Sigmoid colon (tissue), 7 donors: Measurements from ENCODE around the gene ZDHHC5. TPM values are rescaled to one million over a fixed set of nuclear protein-coding genes. Genes with fewer than 3 reads are reported as not detected.
"Not testable (repeated sequence)": the region's sequence is repeated elsewhere in the genome, so short reads cannot be mapped to it uniquely, and the experiment has no call there.

ENCODE experiments used
- DNase-seq: peaks from one replicate; pipeline ENCODE4 v3.0.0-alpha.2; 2019
- H3K27ac ChIP-seq, 4 donors: fragments of 200-600 bp; sonication (generic); one replicate each; pipeline ENCODE4 v1.5.1; 2016 to 2019; ENCODE audit warnings: mild to moderate bottlenecking in 1 of 4
- H3K27me3 ChIP-seq, 3 donors: fragments of 200-600 bp; sonication (generic); one replicate each; pipeline ENCODE4 v1.5.1; 2019; ENCODE audit warnings: mild to moderate bottlenecking in 1 of 3
- H3K36me3 ChIP-seq, 4 donors: fragments of 200-600 bp; sonication (generic); one replicate each; pipeline ENCODE4 v1.5.1; 2016 to 2019
- H3K4me1 ChIP-seq, 4 donors: fragments of 200-600 bp; sonication (generic); one replicate each; pipeline ENCODE4 v1.5.1; 2017 to 2019
- H3K4me3 ChIP-seq, 4 donors: fragments of 200-600 bp; sonication (generic); one replicate each; pipeline ENCODE4 v1.5.1; 2017 to 2019; ENCODE audit warnings: mild to moderate bottlenecking in 2 of 4, moderate library complexity in 1 of 4
- H3K9me3 ChIP-seq, 4 donors: fragments of 200-600 bp in 3 of 4; sonication (generic) in 3 of 4; one replicate each; pipeline versions ENCODE4 v1.5.1 to v1.6.1; 2013 to 2019
- EP300 ChIP-seq, 4 donors: sonication (generic); formaldehyde crosslinking; IDR thresholded peaks; one replicate each; pipeline ENCODE4 v1.6.1; 2017; ENCODE audit warnings: antibody characterized with exemption in 4 of 4
- POLR2A ChIP-seq, 2 donors: fragments of 450-650 bp; IDR thresholded peaks; one replicate each; pipeline ENCODE4 v1.6.1; 2016; ENCODE audit warnings: antibody characterized with exemption in 2 of 2, mild to moderate bottlenecking in 2 of 2, moderate library complexity in 2 of 2
- POLR2AphosphoS5 ChIP-seq, 4 donors: sonication (generic); formaldehyde crosslinking; IDR thresholded peaks; one replicate each; pipeline ENCODE4 v1.6.1; 2017; ENCODE audit warnings: antibody characterized with exemption in 4 of 4
- WGBS, 2 donors: extraction: QIAGEN DNeasy Blood & Tissue Kit; methylation state at CpG; one replicate each; pipeline ENCODE4 v1.1.7; 2013; 5-methylcytosine and 5-hydroxymethylcytosine counted together
- intact Hi-C: fragments of 100-400 bp; cut with DNase I; formaldehyde crosslinking; loops from one replicate; pipeline ENCODE4 v1.15.1; 2023
- polyA plus RNA-seq, 3 donors: library from polyadenylated mRNA; stranded (reverse); fragments of 200-250 nt; gene quantifications; one replicate each; pipeline ENCODE4 v1.2.3, GENCODE V29; 2013
- total RNA-seq, 4 donors: library from RNA; depleted of rRNA; stranded (reverse); fragments of >200 nt; gene quantifications; one replicate each; pipeline ENCODE4 v1.1.0, GENCODE V29; 2016
- TF ChIP-seq, protein P1 (sequence below), 4 experiments: fragments of 450-650 bp in 3 of 4; fragments of 200-600 bp in 1 of 4; IDR thresholded peaks; one replicate each; pipeline ENCODE4 v1.5.1; 2016 to 2019; ENCODE audit warnings: antibody characterized with exemption in 4 of 4, mild to moderate bottlenecking in 3 of 4, moderate library complexity in 2 of 4
- donor health status: healthy with polysubstance abuse.
- donor health status: Bipolar disorder and iron deficiency.
- donor health status: healthy.

ZDHHC5 gene
- total and polyA plus RNA-seq, 7 donors, result 13.6 to 42.5 (median 28.0) TPM

DNA sequence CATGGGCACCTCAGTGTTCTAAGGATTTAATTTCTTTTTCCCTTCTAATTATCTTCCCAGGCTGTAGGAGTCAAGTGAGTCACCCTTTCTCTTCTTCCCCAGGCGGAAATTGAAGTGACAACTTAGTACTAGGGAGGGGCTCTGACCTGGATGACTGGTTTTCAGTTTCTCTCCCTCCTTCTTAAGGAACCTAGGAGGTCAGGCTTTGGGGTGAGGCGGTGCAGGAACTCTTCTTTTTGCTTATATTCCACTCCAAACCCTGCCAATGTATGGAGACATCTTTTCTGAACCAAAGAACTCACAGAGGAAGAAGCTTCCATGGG, 12.6 kb downstream of the ZDHHC5 start:
- intact Hi-C loops, result no loop called here
- no peak overlapping the region for H3K27ac ChIP-seq
- no peak for DNase-seq
- no peaks in the 10 kb centered on the region for H3K27me3 ChIP-seq
- H3K4me1 ChIP-seq, result peaks cover 0 to 10% (median 5%) of the 10 kb centered on the region in 4 donors
- WGBS, 2 donors, result 69 to 85% methylated on average over 2 of the region's 2 CpGs
- no peak for TF ChIP-seq POLR2AphosphoS5 (IDR thresholded peaks at IDR 0.05)
- TF ChIP-seq POLR2A (IDR thresholded peaks at IDR 0.05), result no peak
- no peak for TF ChIP-seq EP300 (IDR thresholded peaks at IDR 0.05)
- TF ChIP-seq, protein P1, sequence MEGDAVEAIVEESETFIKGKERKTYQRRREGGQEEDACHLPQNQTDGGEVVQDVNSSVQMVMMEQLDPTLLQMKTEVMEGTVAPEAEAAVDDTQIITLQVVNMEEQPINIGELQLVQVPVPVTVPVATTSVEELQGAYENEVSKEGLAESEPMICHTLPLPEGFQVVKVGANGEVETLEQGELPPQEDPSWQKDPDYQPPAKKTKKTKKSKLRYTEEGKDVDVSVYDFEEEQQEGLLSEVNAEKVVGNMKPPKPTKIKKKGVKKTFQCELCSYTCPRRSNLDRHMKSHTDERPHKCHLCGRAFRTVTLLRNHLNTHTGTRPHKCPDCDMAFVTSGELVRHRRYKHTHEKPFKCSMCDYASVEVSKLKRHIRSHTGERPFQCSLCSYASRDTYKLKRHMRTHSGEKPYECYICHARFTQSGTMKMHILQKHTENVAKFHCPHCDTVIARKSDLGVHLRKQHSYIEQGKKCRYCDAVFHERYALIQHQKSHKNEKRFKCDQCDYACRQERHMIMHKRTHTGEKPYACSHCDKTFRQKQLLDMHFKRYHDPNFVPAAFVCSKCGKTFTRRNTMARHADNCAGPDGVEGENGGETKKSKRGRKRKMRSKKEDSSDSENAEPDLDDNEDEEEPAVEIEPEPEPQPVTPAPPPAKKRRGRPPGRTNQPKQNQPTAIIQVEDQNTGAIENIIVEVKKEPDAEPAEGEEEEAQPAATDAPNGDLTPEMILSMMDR (IDR thresholded peaks at IDR 0.05), result no peak
- H3K9me3 ChIP-seq, result no peaks in the 10 kb centered on the region
- H3K36me3 ChIP-seq, result peaks cover 0 to 51% (median 21%) of the 10 kb centered on the region in 4 donors
- H3K4me3 ChIP-seq, result no peak overlapping the region

GRCh38 chr11:57681168-57681567, 13.3 kb downstream of the ZDHHC5 start:
- H3K36me3 ChIP-seq, result peaks cover 0 to 51% (median 25%) of the 10 kb centered on the region in 4 donors
- TF ChIP-seq POLR2A (IDR thresholded peaks at IDR 0.05) (no peak), POLR2AphosphoS5 (IDR thresholded peaks at IDR 0.05) (no peak), EP300 (IDR thresholded peaks at IDR 0.05) (no peak)
- 73 to 80% methylated on average over 1 of the region's 1 CpG for WGBS, 2 donors
- H3K4me1 ChIP-seq, result peaks cover 0 to 9% (median 4%) of the 10 kb centered on the region in 4 donors
- H3K9me3 ChIP-seq, result no peaks in the 10 kb centered on the region
- no peak overlapping the region for H3K4me3 ChIP-seq
- no peak for DNase-seq
- no peak overlapping the region for H3K27ac ChIP-seq
- no peaks in the 10 kb centered on the region for H3K27me3 ChIP-seq
- intact Hi-C loops, result no loop called here

DNA sequence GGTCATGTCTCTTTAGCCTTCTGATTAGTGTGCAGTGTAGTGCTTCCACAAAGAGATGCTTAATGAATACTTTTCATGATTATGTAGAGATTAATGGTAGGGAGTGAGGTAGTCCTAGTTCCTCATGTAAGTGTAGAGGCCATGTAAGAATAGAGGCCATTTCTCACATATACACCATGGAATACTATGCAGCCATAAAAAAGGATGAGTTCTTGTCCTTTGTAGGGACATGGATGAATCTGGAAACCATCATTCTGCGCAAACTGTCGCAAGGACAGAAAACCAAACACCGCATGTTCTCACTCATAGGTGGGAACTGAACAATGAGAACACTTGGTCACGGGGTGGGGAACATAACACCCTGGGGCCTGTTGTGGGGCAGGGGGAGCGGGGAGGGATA, 22.6 kb downstream of the ZDHHC5 start:
- intact Hi-C loops, H3K4me1 ChIP-seq, H3K4me3 ChIP-seq, H3K9me3 ChIP-seq, H3K27ac ChIP-seq, H3K27me3 ChIP-seq, DNase-seq: not testable (repeated sequence)
- H3K36me3 ChIP-seq, result peaks cover 52 to 97% (median 73%) of the 10 kb centered on the region in 4 donors
- WGBS, 2 donors, result 97 to 98% methylated on average over 5 of the region's 5 CpGs

DNA sequence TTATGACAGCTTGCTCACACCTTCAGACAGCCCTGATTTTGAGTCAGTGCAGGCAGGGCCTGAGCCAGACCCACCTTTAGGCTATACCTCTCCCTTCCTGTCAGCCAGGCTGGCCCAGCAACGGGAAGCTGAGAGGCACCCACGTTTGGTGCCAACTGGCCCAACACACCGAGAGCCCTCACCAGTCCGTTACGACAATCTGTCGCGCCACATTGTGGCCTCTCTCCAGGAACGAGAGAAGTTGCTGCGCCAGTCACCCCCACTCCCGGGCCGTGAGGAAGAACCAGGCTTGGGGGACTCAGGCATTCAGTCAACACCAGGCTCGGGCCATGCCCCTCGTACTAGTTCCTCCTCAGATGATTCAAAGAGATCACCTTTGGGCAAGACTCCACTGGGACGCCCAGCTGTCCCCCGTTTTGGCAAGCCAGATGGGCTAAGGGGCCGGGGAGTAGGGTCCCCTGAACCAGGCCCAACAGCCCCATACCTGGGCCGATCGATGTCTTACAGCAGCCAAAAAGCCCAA, 31.0 kb downstream of the ZDHHC5 start:
- H3K27me3 ChIP-seq, result no peaks in the 10 kb centered on the region
- no peaks in the 10 kb centered on the region for H3K9me3 ChIP-seq
- no peak for DNase-seq
- 92 to 95% methylated on average over 18 of the region's 18 CpGs for WGBS, 2 donors
- TF ChIP-seq, protein P1 (IDR thresholded peaks at IDR 0.05), result no peak
- TF ChIP-seq POLR2A (IDR thresholded peaks at IDR 0.05) (no peak), EP300 (IDR thresholded peaks at IDR 0.05) (no peak), POLR2AphosphoS5 (IDR thresholded peaks at IDR 0.05) (no peak)
- H3K27ac ChIP-seq, result no peak overlapping the region
- peaks cover 42 to 94% (median 63%) of the 10 kb centered on the region in 4 donors for H3K36me3 ChIP-seq
- intact Hi-C loops, result no loop called here
- H3K4me1 ChIP-seq, result no peaks in the 10 kb centered on the region
- no peak overlapping the region for H3K4me3 ChIP-seq

- intact Hi-C loops, result no loop called here
- Histone ChIP-seq H3K4me1 (no peaks in the 10 kb centered on the region), H3K27me3 (no peaks in the 10 kb centered on the region), H3K9me3 (no peaks in the 10 kb centered on the region), H3K36me3 (peaks cover 33 to 94% (median 61%) of the 10 kb centered on the region in 4 donors), H3K27ac (no peak overlapping the region), H3K4me3 (no peak overlapping the region)
- TF ChIP-seq EP300 (IDR thresholded peaks at IDR 0.05) (no peak), POLR2A (IDR thresholded peaks at IDR 0.05) (no peak), POLR2AphosphoS5 (IDR thresholded peaks at IDR 0.05) (no peak)
- TF ChIP-seq, protein P1 (IDR thresholded peaks at IDR 0.05), result no peak
- 90 to 92% methylated on average over 10 of the region's 10 CpGs for WGBS, 2 donors
- DNase-seq, result no peak
Observed at GRCh38 chr11:57699813-57700212, 31.9 kb downstream of the ZDHHC5 start.

GRCh38 chr11:57700425-57700824, 32.5 kb downstream of the ZDHHC5 start:
- intact Hi-C loops, result no loop called here
- Histone ChIP-seq H3K9me3 (no peaks in the 10 kb centered on the region), H3K27me3 (no peaks in the 10 kb centered on the region), H3K27ac (no peak overlapping the region), H3K4me1 (no peaks in the 10 kb centered on the region), H3K4me3 (no peak overlapping the region), H3K36me3 (peaks cover 27 to 92% (median 58%) of the 10 kb centered on the region in 4 donors)
- TF ChIP-seq POLR2A (IDR thresholded peaks at IDR 0.05) (no peak), POLR2AphosphoS5 (IDR thresholded peaks at IDR 0.05) (no peak), EP300 (IDR thresholded peaks at IDR 0.05) (no peak)
- TF ChIP-seq, protein P1 (IDR thresholded peaks at IDR 0.05), result no peak
- DNase-seq, result no peak
- WGBS, 2 donors, result 77 to 83% methylated on average over 3 of the region's 3 CpGs
